ENCODE measurements around the gene PRKCA.

PRKCA gene

GRCh38 chr17:66739553-66739952 is 437.1 kb downstream of the PRKCA start:
- H3K4me3 ChIP-seq (ENCODE audit: low read depth, low read length) = no peak overlapping the region
- TF ChIP-seq CTCF (IDR thresholded peaks at IDR 0.05; ENCODE audit: low read depth, low read length) = no peak

GRCh38 chr17:66740226-66740625 is 437.8 kb downstream of the PRKCA start:
- TF ChIP-seq CTCF (IDR thresholded peaks at IDR 0.05; ENCODE audit: low read depth, low read length) = no peak
- H3K4me3 ChIP-seq (ENCODE audit: low read depth, low read length) = no peak overlapping the region

- TF ChIP-seq CTCF (IDR thresholded peaks at IDR 0.05; ENCODE audit: low read depth, low read length) = no peak
- H3K4me3 ChIP-seq (ENCODE audit: low read depth, low read length) = no peak overlapping the region
These were observed 441.1 kb downstream of the PRKCA start for GRCh38 chr17:66743511-66743910.

- no peak overlapping the region for H3K4me3 ChIP-seq (ENCODE audit: low read depth, low read length)
- TF ChIP-seq CTCF (IDR thresholded peaks at IDR 0.05; ENCODE audit: low read depth, low read length) = no peak
These were observed 444.3 kb downstream of the PRKCA start for GRCh38 chr17:66746736-66747135.

GRCh38 chr17:66747578-66748275 is 445.3 kb downstream of the PRKCA start:
- TF ChIP-seq CTCF (IDR thresholded peaks at IDR 0.05; ENCODE audit: low read depth, low read length) = no peak
- no peak overlapping the region for H3K4me3 ChIP-seq (ENCODE audit: low read depth, low read length)

GRCh38 chr17:66748578-66748977 is 446.2 kb downstream of the PRKCA start:
- no peak for TF ChIP-seq CTCF (IDR thresholded peaks at IDR 0.05; ENCODE audit: low read depth, low read length)
- H3K4me3 ChIP-seq (ENCODE audit: low read depth, low read length) = no peak overlapping the region

GRCh38 chr17:66749217-66749832 is 446.9 kb downstream of the PRKCA start:
- TF ChIP-seq CTCF (IDR thresholded peaks at IDR 0.05; ENCODE audit: low read depth, low read length) = no peak

More at GRCh38 chr17:66749217-66749832, 446.9 kb downstream of the PRKCA start:
- no peak overlapping the region for H3K4me3 ChIP-seq (ENCODE audit: low read depth, low read length)

Measured in WI38 (cell line).